AG10803 (cell line): ENCODE results near the gene ADAMTS19.

Experiments
- DNase-seq: peaks from one replicate; pipeline ENCODE4 v3.0.0; 2010; ENCODE audit warnings: low read depth
- H3K4me3 ChIP-seq: 2 replicates; pipeline ENCODE4 v1.5.1; 2011; ENCODE audit warnings: mild to moderate bottlenecking, low read length, control low read depth
- CTCF ChIP-seq: conservative IDR thresholded peaks from 2 replicates; pipeline ENCODE4 v1.5.1; 2011; ENCODE audit warnings: mild to moderate bottlenecking, low read length, control low read depth, inconsistent platforms

Gene ADAMTS19

GRCh38 chr5:129743541-129744187, 283.6 kb downstream of the ADAMTS19 start:
- H3K4me3 ChIP-seq, result no peak overlapping the region
- no peak for DNase-seq
- TF ChIP-seq CTCF, result no peak

DNA sequence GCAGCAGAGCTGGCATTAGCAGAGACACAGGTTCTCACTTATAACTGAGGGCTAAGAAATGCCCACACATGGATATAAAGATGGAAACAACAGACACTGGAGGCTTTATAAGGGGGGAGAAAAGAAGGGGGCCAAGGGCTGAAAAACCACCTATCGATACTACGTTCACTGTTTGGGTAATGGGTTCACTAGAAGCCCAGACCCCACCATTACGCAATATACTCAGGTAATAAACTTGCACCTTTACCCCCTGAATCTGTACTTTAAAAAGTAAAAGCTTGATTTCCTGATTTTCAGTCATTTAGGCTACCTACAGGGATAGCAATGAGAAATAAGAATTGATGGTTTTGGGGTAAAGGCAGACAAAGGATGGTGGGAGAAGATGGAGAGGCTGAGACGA, 285.9 kb downstream of the ADAMTS19 start:
- no peak overlapping the region for H3K4me3 ChIP-seq
- TF ChIP-seq CTCF, result no peak
- DNase-seq, result no peak

DNA sequence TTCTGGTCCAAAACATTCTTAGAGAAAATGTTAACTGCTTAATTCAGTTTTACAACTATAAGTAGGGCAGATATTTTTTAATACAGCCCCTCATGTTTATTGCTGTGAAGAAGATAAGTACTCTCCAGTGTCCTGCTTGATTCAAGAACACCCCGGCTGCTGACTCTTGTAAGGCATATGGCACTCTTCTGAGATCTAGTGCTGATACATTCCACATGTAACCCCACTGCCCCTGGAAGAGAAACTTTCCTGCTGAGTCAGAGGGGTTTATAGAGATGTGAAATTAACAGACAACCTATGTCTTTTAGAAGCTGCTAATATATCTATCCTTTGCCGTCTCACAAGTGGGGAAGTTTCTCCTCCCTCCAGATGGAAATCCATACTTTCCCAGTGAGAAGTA, 286.8 kb downstream of the ADAMTS19 start:
- no peak overlapping the region for H3K4me3 ChIP-seq
- TF ChIP-seq CTCF, result no peak
- no peak for DNase-seq

DNA sequence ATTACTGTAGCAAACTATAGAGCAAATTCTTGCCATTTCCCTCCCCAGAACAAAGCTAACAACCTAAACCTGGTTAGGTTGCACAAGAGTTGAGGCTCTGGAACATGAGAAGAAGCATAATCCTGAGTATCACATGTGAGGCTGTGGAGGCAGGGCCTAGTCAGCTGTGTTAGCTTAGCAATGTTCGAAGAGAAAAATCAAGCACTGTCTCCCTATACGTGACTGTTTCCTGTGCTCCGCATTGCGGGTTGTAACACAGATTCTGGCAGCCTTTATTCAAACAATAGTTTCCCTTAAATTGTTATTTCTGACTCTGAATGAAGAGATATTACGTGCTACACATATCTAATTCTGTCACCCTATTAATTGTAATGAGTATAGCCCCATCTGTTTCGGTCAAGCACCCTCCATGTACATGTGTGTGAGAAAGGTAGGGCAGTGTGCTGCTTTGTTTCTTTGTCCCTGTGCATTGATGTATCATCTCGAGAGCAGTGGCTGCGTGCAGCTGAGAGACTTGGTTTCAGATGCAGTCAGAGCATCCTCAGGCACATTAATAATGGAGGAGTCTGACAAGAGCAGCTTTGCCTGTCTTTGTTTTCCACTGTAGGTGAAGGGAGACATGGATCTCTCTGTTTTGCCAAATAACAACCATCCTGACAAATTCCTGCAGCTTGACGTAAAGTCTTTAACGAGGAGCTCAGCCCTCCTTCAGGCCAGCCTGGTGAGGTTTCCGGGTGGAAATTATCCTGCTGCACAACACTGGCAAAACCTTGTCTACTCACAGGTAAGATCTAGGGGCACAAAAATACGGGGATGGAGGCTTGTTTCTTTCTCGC, 287.7 kb downstream of the ADAMTS19 start, which contains the start of gene MINAR2:
Gene MINAR2, plus strand, starts transcription at position 523 of the 836 bp plus-strand sequence. Its CDS starts 97 bp downstream, at position 620.
- H3K4me3 ChIP-seq, result no peak within 1 kb of the TSS
- DNase-seq, result no peak
- TF ChIP-seq CTCF, result no peak

GRCh38 chr5:129748913-129749880, 289.1 kb downstream of the ADAMTS19 start:
- no peak for DNase-seq
- TF ChIP-seq CTCF, result no peak
- no peak overlapping the region for H3K4me3 ChIP-seq

GRCh38 chr5:129760636-129761325, 300.7 kb downstream of the ADAMTS19 start:
- H3K4me3 ChIP-seq, result no peak overlapping the region
- no peak for DNase-seq
- no peak for TF ChIP-seq CTCF
